GM20000 (cell line): ENCODE data around the gene WDR48.

Experiments
- DNase-seq: peaks from one replicate; pipeline ENCODE4 v3.0.0; 2012; ENCODE audit warnings: low spot score
- TF ChIP-seq, protein P1 (sequence below): IDR thresholded peaks from 2 replicates; pipeline ENCODE4 v1.5.1; 2012; ENCODE audit warnings: mild to moderate bottlenecking, control low read depth; ENCODE audit errors: extremely low read depth, missing control alignments

The WDR48 gene

GRCh38 chr3:39139442-39139841 lies 87.6 kb downstream of the WDR48 start:
- DNase-seq: no peak
- TF ChIP-seq, protein P1, sequence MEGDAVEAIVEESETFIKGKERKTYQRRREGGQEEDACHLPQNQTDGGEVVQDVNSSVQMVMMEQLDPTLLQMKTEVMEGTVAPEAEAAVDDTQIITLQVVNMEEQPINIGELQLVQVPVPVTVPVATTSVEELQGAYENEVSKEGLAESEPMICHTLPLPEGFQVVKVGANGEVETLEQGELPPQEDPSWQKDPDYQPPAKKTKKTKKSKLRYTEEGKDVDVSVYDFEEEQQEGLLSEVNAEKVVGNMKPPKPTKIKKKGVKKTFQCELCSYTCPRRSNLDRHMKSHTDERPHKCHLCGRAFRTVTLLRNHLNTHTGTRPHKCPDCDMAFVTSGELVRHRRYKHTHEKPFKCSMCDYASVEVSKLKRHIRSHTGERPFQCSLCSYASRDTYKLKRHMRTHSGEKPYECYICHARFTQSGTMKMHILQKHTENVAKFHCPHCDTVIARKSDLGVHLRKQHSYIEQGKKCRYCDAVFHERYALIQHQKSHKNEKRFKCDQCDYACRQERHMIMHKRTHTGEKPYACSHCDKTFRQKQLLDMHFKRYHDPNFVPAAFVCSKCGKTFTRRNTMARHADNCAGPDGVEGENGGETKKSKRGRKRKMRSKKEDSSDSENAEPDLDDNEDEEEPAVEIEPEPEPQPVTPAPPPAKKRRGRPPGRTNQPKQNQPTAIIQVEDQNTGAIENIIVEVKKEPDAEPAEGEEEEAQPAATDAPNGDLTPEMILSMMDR: no peak

- TF ChIP-seq, protein P1: no peak
- DNase-seq: no peak
Observed at GRCh38 chr3:39140341-39140971, 88.6 kb downstream of the WDR48 start.

DNA sequence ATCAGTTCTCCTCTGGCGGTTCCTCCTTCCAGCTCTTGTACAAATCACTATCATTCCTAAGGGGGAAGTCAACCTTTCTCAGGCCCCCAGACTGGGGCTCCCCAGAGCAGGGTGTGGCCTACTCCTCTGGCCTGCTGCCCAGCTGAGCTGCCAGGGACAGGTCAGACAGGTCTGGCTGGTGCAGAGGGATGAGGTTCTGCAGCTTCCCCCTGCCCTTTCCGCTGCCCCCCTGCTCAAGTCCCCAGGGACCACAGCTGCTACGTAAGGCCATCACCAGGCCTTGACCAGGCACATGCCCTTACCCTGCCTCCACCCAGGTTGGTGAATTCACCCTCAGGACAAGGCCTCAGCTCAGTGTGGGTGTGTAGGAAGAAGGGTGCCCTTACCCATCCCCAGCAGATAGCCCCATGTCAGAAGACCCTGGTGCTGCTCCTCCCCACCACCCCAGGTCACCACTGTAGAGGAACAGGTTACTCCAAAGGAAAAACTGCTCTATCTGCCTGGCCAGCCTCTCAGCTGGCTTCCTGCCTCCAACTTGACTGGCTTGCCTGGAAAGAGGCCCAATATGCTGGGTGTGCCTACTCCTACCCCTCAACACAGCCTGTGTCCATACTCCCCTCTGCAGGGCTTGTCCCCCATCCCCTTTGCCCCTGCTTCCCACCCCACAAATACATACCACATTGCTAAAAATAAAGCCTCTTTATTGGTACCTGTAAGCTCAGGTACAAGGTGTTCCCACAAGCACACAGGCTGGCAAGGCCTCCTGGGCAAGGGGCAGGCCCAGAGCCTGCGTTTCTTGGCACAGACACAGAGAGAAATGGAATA lies 89.6 kb downstream of the WDR48 start:
- DNase-seq: no peak
- TF ChIP-seq, protein P1: no peak

GRCh38 chr3:39142067-39142466 lies 90.3 kb downstream of the WDR48 start:
- TF ChIP-seq, protein P1: no peak
- DNase-seq: no peak

GRCh38 chr3:39143051-39143885 lies 91.5 kb downstream of the WDR48 start:
- TF ChIP-seq, protein P1: no peak
- DNase-seq: no peak

DNA sequence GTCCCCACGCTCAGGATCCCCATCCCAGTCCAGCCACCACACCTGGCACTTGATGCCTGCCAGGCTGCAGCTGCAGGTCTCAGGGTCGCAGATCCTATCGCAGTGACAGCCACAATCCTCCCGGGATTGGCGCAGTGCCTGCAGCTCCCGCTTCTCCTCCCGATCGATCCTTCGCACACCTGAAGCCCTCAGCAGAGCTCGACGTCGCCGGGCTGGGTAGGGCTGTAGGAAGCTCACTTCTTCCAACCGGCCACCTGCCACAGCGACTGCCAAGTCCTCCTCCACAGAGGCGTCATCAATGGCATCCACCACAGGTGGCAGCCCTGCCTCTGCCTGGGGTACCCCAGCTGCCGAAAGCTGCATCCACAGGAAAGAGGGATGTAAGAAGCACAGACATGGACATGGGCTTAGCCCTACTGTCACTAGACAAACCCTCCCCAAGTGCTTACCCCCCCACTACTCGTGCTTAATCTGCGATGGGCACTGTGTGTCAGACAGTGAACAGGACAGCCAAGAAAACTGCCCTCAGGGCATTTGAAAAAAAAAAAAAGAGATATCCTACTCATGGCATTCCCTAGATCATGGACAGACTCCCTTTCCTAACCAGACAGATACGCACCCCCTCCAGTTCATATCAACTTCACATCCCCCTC lies 92.4 kb downstream of the WDR48 start:
- DNase-seq: no peak
- TF ChIP-seq, protein P1: no peak
